Skeletal muscle cell (primary cell): Measurements from ENCODE around the gene DCTN1.

Experiments
- DNase-seq: peaks from one replicate; pipeline ENCODE4 v3.0.0-alpha.2; 2010; ENCODE audit warnings: low read depth
- H3K4me3 ChIP-seq: 2 replicates; pipeline ENCODE4 v1.5.1; 2011; ENCODE audit warnings: low read depth, mild to moderate bottlenecking, control low read depth, low read length, moderate library complexity

Gene DCTN1

GRCh38 chr2:74333896-74334586 lies 46.1 kb downstream of the DCTN1 start:
- H3K4me3 ChIP-seq: no peak overlapping the region
- no peak for DNase-seq

GRCh38 chr2:74333175-74333574 lies 46.9 kb downstream of the DCTN1 start:
- no peak for DNase-seq
- no peak overlapping the region for H3K4me3 ChIP-seq

GRCh38 chr2:74332550-74333174 lies 47.4 kb downstream of the DCTN1 start:
- no peak for DNase-seq

GRCh38 chr2:74328573-74328972 lies 51.5 kb downstream of the DCTN1 start:
- no peak for DNase-seq
- no peak overlapping the region for H3K4me3 ChIP-seq

More at GRCh38 chr2:74332550-74333174, 47.4 kb downstream of the DCTN1 start:
- H3K4me3 ChIP-seq: no peak overlapping the region

- no peak for DNase-seq
- H3K4me3 ChIP-seq: no peak overlapping the region
Measured at GRCh38 chr2:74328074-74328473, 52.0 kb downstream of the DCTN1 start.

GRCh38 chr2:74327627-74328026 lies 52.5 kb downstream of the DCTN1 start:
- no peak overlapping the region for H3K4me3 ChIP-seq
- DNase-seq: no peak

GRCh38 chr2:74327199-74327598 lies 52.9 kb downstream of the DCTN1 start:
- no peak overlapping the region for H3K4me3 ChIP-seq
- DNase-seq: no peak

GRCh38 chr2:74325815-74326214 lies 54.3 kb downstream of the DCTN1 start:
- no peak overlapping the region for H3K4me3 ChIP-seq
- no peak for DNase-seq

GRCh38 chr2:74321737-74322136 lies 58.4 kb downstream of the DCTN1 start:
- H3K4me3 ChIP-seq: no peak overlapping the region
- no peak for DNase-seq

- no peak for DNase-seq
- H3K4me3 ChIP-seq: no peak overlapping the region
Measured at GRCh38 chr2:74317701-74318100, 62.4 kb downstream of the DCTN1 start.

GRCh38 chr2:74316627-74317295 lies 63.4 kb downstream of the DCTN1 start:
- no peak for DNase-seq
- no peak overlapping the region for H3K4me3 ChIP-seq

- H3K4me3 ChIP-seq: no peak overlapping the region
- no peak for DNase-seq
Measured at GRCh38 chr2:74314107-74314506, 66.0 kb downstream of the DCTN1 start.

GRCh38 chr2:74313497-74313896 lies 66.6 kb downstream of the DCTN1 start:
- no peak for DNase-seq
- no peak overlapping the region for H3K4me3 ChIP-seq

GRCh38 chr2:74312913-74313312 lies 67.2 kb downstream of the DCTN1 start:
- no peak overlapping the region for H3K4me3 ChIP-seq

More at GRCh38 chr2:74312913-74313312, 67.2 kb downstream of the DCTN1 start:
- DNase-seq: no peak
